SK-N-SH (cell line): ENCODE data around the gene STK11IP. TPM values are rescaled to one million over a fixed set of nuclear protein-coding genes. Genes with fewer than 3 reads are reported as not detected.

Experiments
- CTCF ChIA-PET: fragments of 300-600, 350-600 bp; formaldehyde crosslinking; extraction: SDS; loops from one replicate; lab custom pipeline; 2021; lab: Yijun Ruan, JAX
- POLR2A ChIA-PET: fragments of 350-600 bp; sonication (Branson Sonifier 250); formaldehyde crosslinking; extraction: SDS; loops from one replicate; lab custom pipeline; 2020; ENCODE audit warnings: antibody characterized with exemption, inconsistent platforms; lab: Yijun Ruan, JAX
- DNase-seq: peaks from one replicate; pipeline ENCODE4 v3.0.0; 2012
- H2AFZ ChIP-seq: fragments of 200-600 bp; sonication (generic); 2 replicates; pipeline ENCODE4 v1.8.1; 2016; ENCODE audit warnings: antibody characterized with exemption, mild to moderate bottlenecking, low read depth
- H3F3A ChIP-seq: fragments of 200-600 bp; sonication (generic); replicated peaks from 2 replicates; pipeline ENCODE3; 2016; ENCODE audit warnings: antibody characterized with exemption, mild to moderate bottlenecking; ENCODE audit not compliant: insufficient read depth
- H3K27ac ChIP-seq, 2 experiments: fragments of 200-500 bp in 1 of 2; fragments of 200-600 bp in 1 of 2; sonication (Bioruptor generic) in 1 of 2; sonication (generic), shearing (Covaris generic) in 1 of 2; 2 replicates each; pipeline versions ENCODE4 v1.5.1 to v1.6.1; 2014 to 2016; ENCODE audit warnings: low read depth in 2 of 2, inconsistent platforms in 1 of 2, low read length in 1 of 2, mild to moderate bottlenecking in 1 of 2, mixed read lengths in 1 of 2
- H3K27me3 ChIP-seq: fragments of 200-600 bp; sonication (generic), shearing (Covaris generic); 2 replicates; pipeline ENCODE4 v1.6.1; 2016; ENCODE audit warnings: mixed run types; ENCODE audit not compliant: insufficient read depth
- H3K36me3 ChIP-seq, 2 experiments: fragments of 200-500 bp in 1 of 2; fragments of 200-600 bp in 1 of 2; sonication (Bioruptor generic) in 1 of 2; sonication (generic) in 1 of 2; replicated peaks in 1 of 2; 2 replicates each; pipeline versions ENCODE3 to v1.5.1; 2014 to 2016; ENCODE audit warnings: low read length in 1 of 2, mild to moderate bottlenecking in 1 of 2; ENCODE audit not compliant: insufficient read depth in 2 of 2, control insufficient read depth in 1 of 2
- H3K4me1 ChIP-seq, 2 experiments: fragments of 200-500 bp in 1 of 2; fragments of 200-600 bp in 1 of 2; sonication (Bioruptor generic) in 1 of 2; sonication (generic), shearing (Covaris generic) in 1 of 2; 2 replicates each; pipeline versions ENCODE4 v1.5.1 to v1.6.1; 2014 to 2016; ENCODE audit warnings: low read depth in 1 of 2, low read length in 1 of 2, mixed run types in 1 of 2; ENCODE audit not compliant: insufficient read depth in 2 of 2, control insufficient read depth in 1 of 2
- H3K4me2 ChIP-seq: fragments of 200-600 bp; sonication (generic), shearing (Covaris generic); 2 replicates; pipeline ENCODE4 v1.6.1; 2017; ENCODE audit warnings: mixed run types
- H3K4me3 ChIP-seq, 2 experiments: fragments of 200-500 bp in 1 of 2; fragments of 200-600 bp in 1 of 2; sonication (Bioruptor generic) in 1 of 2; sonication (generic), shearing (Covaris generic) in 1 of 2; 2 replicates each; pipeline versions ENCODE4 v1.5.1 to v1.8.1; 2014 to 2016; ENCODE audit warnings: low read depth in 2 of 2, inconsistent platforms in 1 of 2, low read length in 1 of 2, mild to moderate bottlenecking in 1 of 2, mixed read lengths in 1 of 2, moderate library complexity in 1 of 2
- H3K79me2 ChIP-seq: fragments of 200-600 bp; sonication (generic); 2 replicates; pipeline ENCODE4 v1.8.1; 2017; ENCODE audit warnings: mild to moderate bottlenecking; ENCODE audit not compliant: insufficient read depth
- H3K9ac ChIP-seq: fragments of 200-600 bp; sonication (generic); 2 replicates; pipeline ENCODE4 v1.6.1; 2017; ENCODE audit warnings: mixed run types
- H3K9me2 ChIP-seq: fragments of 200-600 bp; sonication (generic); 2 replicates; pipeline ENCODE4 v1.6.1; 2017; ENCODE audit warnings: mixed run types
- H3K9me3 ChIP-seq: fragments of 200-600 bp; sonication (generic); 2 replicates; pipeline ENCODE4 v1.6.1; 2017; ENCODE audit warnings: mixed run types, mild to moderate bottlenecking, moderate library complexity
- H4K20me1 ChIP-seq: fragments of 200-600 bp; sonication (generic); 2 replicates; pipeline ENCODE4 v1.6.1; 2017; ENCODE audit warnings: mild to moderate bottlenecking, mixed run types; ENCODE audit not compliant: insufficient read depth
- CHD2 ChIP-seq: fragments of 150-350 bp; IDR thresholded peaks from 2 replicates; pipeline ENCODE4 v1.6.1; 2018; ENCODE audit warnings: low read length; ENCODE audit not compliant: partially characterized antibody
- EP300 ChIP-seq, 2 experiments: IDR thresholded peaks; 2 replicates each; pipeline versions ENCODE4 v1.4.0 to v1.6.1; 2012; ENCODE audit warnings: borderline replicate concordance in 1 of 2, low read depth in 1 of 2, low read length in 1 of 2
- EZH2phosphoT487 ChIP-seq: fragments of 200-600 bp; sonication (generic); IDR thresholded peaks from 2 replicates; pipeline ENCODE4 v1.6.1; 2017; ENCODE audit warnings: low read depth, mixed run types, mild to moderate bottlenecking, antibody characterized with exemption, moderate library complexity, borderline replicate concordance
- GABPA ChIP-seq: IDR thresholded peaks from 2 replicates; pipeline ENCODE4 v1.4.0; 2012; ENCODE audit warnings: low read depth, mild to moderate bottlenecking
- IRF3 ChIP-seq: fragments of 150-350 bp; IDR thresholded peaks from 2 replicates; pipeline ENCODE4 v1.6.1; 2016; ENCODE audit warnings: mild to moderate bottlenecking, low read depth, low read length
- JUND ChIP-seq: IDR thresholded peaks from 2 replicates; pipeline ENCODE4 v1.4.0; 2012
- MXI1 ChIP-seq: IDR thresholded peaks from 2 replicates; pipeline ENCODE4 v1.6.1; 2012; ENCODE audit warnings: mild to moderate bottlenecking, low read depth, low read length, improper control_type of control experiment
- NFIC ChIP-seq: IDR thresholded peaks from 2 replicates; pipeline ENCODE4 v1.4.0; 2012; ENCODE audit warnings: borderline replicate concordance
- PBX3 ChIP-seq: IDR thresholded peaks from 2 replicates; pipeline ENCODE4; 2012
- RFX5 ChIP-seq: IDR thresholded peaks from 2 replicates; pipeline ENCODE4 v1.6.1; 2012; ENCODE audit warnings: mild to moderate bottlenecking, improper control_type of control experiment, low read length
- RXRA ChIP-seq: IDR thresholded peaks from 2 replicates; pipeline ENCODE4 v1.4.0; 2012; ENCODE audit warnings: low read depth, mild to moderate bottlenecking, borderline replicate concordance
- SIN3A ChIP-seq: IDR thresholded peaks from 2 replicates; pipeline ENCODE4 v1.6.1; 2012; ENCODE audit warnings: low read depth, mild to moderate bottlenecking, low read length, moderate library complexity, borderline replicate concordance
- SMC3 ChIP-seq: IDR thresholded peaks from 2 replicates; pipeline ENCODE4 v1.6.1; 2012; ENCODE audit warnings: low read depth, low read length, improper control_type of control experiment
- TCF12 ChIP-seq: IDR thresholded peaks from 2 replicates; pipeline ENCODE4 v1.4.0; 2012
- TEAD4 ChIP-seq: IDR thresholded peaks from 2 replicates; pipeline ENCODE4 v1.4.0; 2012; ENCODE audit warnings: mild to moderate bottlenecking, borderline replicate concordance; ENCODE audit not compliant: insufficient read depth
- USF1 ChIP-seq: IDR thresholded peaks from 2 replicates; pipeline ENCODE4 v1.4.0; 2012; ENCODE audit warnings: low read depth, borderline replicate concordance
- USF2 ChIP-seq: fragments of 150-350 bp; IDR thresholded peaks from 2 replicates; pipeline ENCODE4 v1.6.1; 2017; ENCODE audit warnings: antibody characterized with exemption, low read length, low read depth, borderline replicate concordance
- WGBS: methylation state at CpG from one replicate; pipeline ENCODE4 v1.1.6; 2017; ENCODE audit warnings: low lambda C conversion rate; 5-methylcytosine and 5-hydroxymethylcytosine counted together
- polyA plus RNA-seq, 3 experiments: library from polyadenylated mRNA; depleted of rRNA; stranded (reverse); fragments of >200 nt; gene quantifications; 2 replicates each; pipeline ENCODE4 v1.2.3, GENCODE V29; 2012

Gene STK11IP
- polyA plus RNA-seq, 1 of the 3 experiments (the other 2 are of a cell fraction): 22.9 TPM

GRCh38 chr2:219661955-219662395 lies 64.3 kb downstream of the STK11IP start:
- TF ChIP-seq SMC3 (no peak), TCF12 (no peak), USF2 (no peak), USF1 (no peak), RXRA (no peak), JUND (no peak), MXI1 (no peak), PBX3 (no peak), TEAD4 (no peak), EP300 (IDR thresholded peaks at IDR 0.05; ENCODE audit: borderline replicate concordance in 1 of 2, low read depth in 1 of 2, low read length in 1 of 2) (no peak), IRF3 (no peak), RFX5 (no peak), CHD2 (no peak), NFIC (no peak), GABPA (no peak), SIN3A (no peak), EZH2phosphoT487 (no peak)
- no peaks in the 10 kb centered on the region for H3K79me2 ChIP-seq
- no peak overlapping the region for H3K9ac ChIP-seq
- H3K9me2 ChIP-seq: no peaks in the 10 kb centered on the region
- H2AFZ ChIP-seq: no peak overlapping the region
- H3K4me2 ChIP-seq: no peak overlapping the region
- peaks cover 15% of the 10 kb centered on the region; the same call in 1 of the 2 replicates for H3K27me3 ChIP-seq
- no peak overlapping the region for H3K4me3 ChIP-seq
- ChIA-PET CTCF (interaction anchor here (0.8 to 1.5 kb wide), 3 partner anchors 28 to 166 kb away, joined by 3 read pairs; no protein-coding TSS in a partner anchor), POLR2A (no interaction called here)
- no peaks in the 10 kb centered on the region for H3K36me3 ChIP-seq
- no peaks in the 10 kb centered on the region for H3K9me3 ChIP-seq
- 21% methylated on average over 1 of the region's 1 CpG for WGBS
- H3F3A ChIP-seq: no peaks in the 10 kb centered on the region
- no peak overlapping the region for H3K27ac ChIP-seq
- H4K20me1 ChIP-seq: no peaks in the 10 kb centered on the region
- no peaks in the 10 kb centered on the region for H3K4me1 ChIP-seq
- DNase-seq: no peak
